ENCODE measurements around the gene GPC4. TPM values are rescaled to one million over a fixed set of nuclear protein-coding genes. Genes with fewer than 3 reads are reported as not detected.

The GPC4 gene
- total and polyA plus RNA-seq, 2 donors (not counting 3 experiments of a cell fraction or from before 2014, with no cell fraction given): 0.20 TPM; not detected in 1

DNA sequence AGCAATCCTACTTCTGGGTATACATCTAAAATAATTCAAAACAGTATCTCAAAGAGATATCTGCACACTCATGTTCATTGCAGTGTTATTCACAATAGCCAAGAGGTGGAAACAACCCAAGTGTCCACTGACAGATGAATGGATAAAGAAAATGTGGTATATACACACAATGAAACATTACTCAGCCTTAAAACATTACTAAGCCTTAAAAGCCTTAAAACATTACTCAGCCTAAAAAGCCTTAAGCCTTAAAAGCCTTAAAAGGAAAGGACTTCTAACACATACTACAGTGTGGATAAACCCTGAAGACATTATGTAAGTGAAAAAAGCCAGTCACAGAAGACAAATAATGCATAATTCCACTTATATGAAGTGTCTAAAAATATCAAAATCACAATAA is 156.8 kb downstream of the GPC4 start:
- no peak overlapping the region for H3K27ac ChIP-seq (ENCODE audit: insufficient read depth, low read depth, low read length)
- dilution Hi-C loops (cut with MboI; ENCODE audit: extremely low pct_ligation_motif_present, low sequenced_read_pairs) (no loop called here), intact Hi-C loops (cut with micrococcal nuclease) (no loop called here)
- H3K27me3 ChIP-seq (ENCODE audit: control insufficient read depth in 2 of 2, insufficient read depth in 2 of 2, low read length in 2 of 2): no peaks in the 10 kb centered on the region
- H3K4me3 ChIP-seq (replicated peaks in 1 of 3; ENCODE audit: insufficient read depth in 1 of 3, low read depth in 1 of 3, low read length in 3 of 3): no peak overlapping the region
- no peak overlapping the region for H3K9ac ChIP-seq (replicated peaks; ENCODE audit: extremely low read depth, insufficient read depth, low read length)
- no peak overlapping the region for H2AFZ ChIP-seq (ENCODE audit: low read depth, low read length)
- no peak overlapping the region for H3K4me2 ChIP-seq (ENCODE audit: insufficient read depth, low read length)
- BruUV-seq (replicated peaks): no TSS peak
- FAIRE-seq (no peak), DNase-seq (ENCODE audit: low read depth, low spot score) (no peak)
- TF ChIP-seq MYC (IDR thresholded peaks at IDR 0.05; ENCODE audit: low read depth, low read length) (no peak), MAX (IDR thresholded peaks at IDR 0.05; ENCODE audit: insufficient read depth, insufficient read length) (no peak), JUN (IDR thresholded peaks at IDR 0.05; ENCODE audit: borderline replicate concordance, insufficient read depth, insufficient read length, low read depth) (no peak), GATA2 (IDR thresholded peaks at IDR 0.05; ENCODE audit: insufficient read depth, insufficient read length, low read depth, low read length) (no peak), POLR2A (IDR thresholded peaks at IDR 0.05; ENCODE audit: low read depth, low read length) (no peak), EZH2 (IDR thresholded peaks at IDR 0.05; ENCODE audit: borderline replicate concordance, low read depth, low read length, severe bottlenecking) (no peak)
- H3K4me1 ChIP-seq (ENCODE audit: control insufficient read depth, extremely low read depth, insufficient read depth, low read length): no peaks in the 10 kb centered on the region
- no peaks in the 10 kb centered on the region for H3K79me2 ChIP-seq (ENCODE audit: control insufficient read depth, insufficient read depth, low read length)
- H3K9me1 ChIP-seq (replicated peaks; ENCODE audit: control insufficient read depth, extremely low read depth, insufficient read depth, low read length): no peaks in the 10 kb centered on the region
- H3K36me3 ChIP-seq (ENCODE audit: control insufficient read depth in 2 of 2, extremely low read depth in 1 of 2, insufficient read depth in 2 of 2, low read length in 2 of 2): no peaks in the 10 kb centered on the region
- H4K20me1 ChIP-seq (replicated peaks; ENCODE audit: control insufficient read depth, extremely low read depth, insufficient read depth, low read length): no peaks in the 10 kb centered on the region
- H3K9me3 ChIP-seq (replicated peaks; ENCODE audit: control insufficient read depth, insufficient read depth, low read length): no peaks in the 10 kb centered on the region
- CTCF ChIA-PET: interaction anchor here (0.6 kb wide), 1 partner anchor 22 kb away, joined by 7 read pairs; no protein-coding TSS in a partner anchor
- POLR2A ChIA-PET: no interaction called here

DNA sequence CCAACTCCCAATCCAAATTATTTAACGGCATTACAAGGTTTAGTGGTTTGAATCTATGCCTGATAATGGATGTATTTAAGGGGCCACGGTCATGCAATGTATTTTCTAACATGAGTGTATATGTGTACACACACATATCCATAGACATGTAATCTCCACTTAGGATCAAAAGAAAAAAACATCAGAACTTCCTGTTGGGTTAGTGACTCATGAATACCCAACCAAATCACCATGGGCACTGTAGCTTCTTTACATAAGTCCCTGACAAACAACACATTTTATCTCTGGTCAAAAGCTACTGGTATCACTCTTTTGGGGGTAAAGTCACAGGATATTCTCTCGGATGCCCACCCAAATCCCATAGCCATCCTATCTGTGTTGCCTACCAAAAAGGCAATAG is 160.6 kb downstream of the GPC4 start:
- POLR2A ChIA-PET: no interaction called here
- FAIRE-seq: no peak

More for the DNA sequence above, 160.6 kb downstream of the GPC4 start:
- BruUV-seq (replicated peaks): no TSS peak
- CTCF ChIA-PET: no interaction called here
- Histone ChIP-seq H4K20me1 (replicated peaks; ENCODE audit: control insufficient read depth, extremely low read depth, insufficient read depth, low read length) (no peaks in the 10 kb centered on the region), H2AFZ (ENCODE audit: low read depth, low read length) (no peak overlapping the region), H3K9ac (replicated peaks; ENCODE audit: extremely low read depth, insufficient read depth, low read length) (no peak overlapping the region), H3K9me1 (replicated peaks; ENCODE audit: control insufficient read depth, extremely low read depth, insufficient read depth, low read length) (no peaks in the 10 kb centered on the region), H3K4me3 (replicated peaks in 1 of 3; ENCODE audit: insufficient read depth in 1 of 3, low read depth in 1 of 3, low read length in 3 of 3) (no peak overlapping the region), H3K27me3 (ENCODE audit: control insufficient read depth in 2 of 2, insufficient read depth in 2 of 2, low read length in 2 of 2) (no peaks in the 10 kb centered on the region), H3K36me3 (ENCODE audit: control insufficient read depth in 2 of 2, extremely low read depth in 1 of 2, insufficient read depth in 2 of 2, low read length in 2 of 2) (no peaks in the 10 kb centered on the region), H3K27ac (ENCODE audit: insufficient read depth, low read depth, low read length) (no peak overlapping the region), H3K9me3 (replicated peaks; ENCODE audit: control insufficient read depth, insufficient read depth, low read length) (no peaks in the 10 kb centered on the region), H3K4me2 (ENCODE audit: insufficient read depth, low read length) (no peak overlapping the region), H3K79me2 (ENCODE audit: control insufficient read depth, insufficient read depth, low read length) (no peaks in the 10 kb centered on the region), H3K4me1 (ENCODE audit: control insufficient read depth, extremely low read depth, insufficient read depth, low read length) (no peaks in the 10 kb centered on the region)
- intact Hi-C loops (cut with micrococcal nuclease): no loop called here
- dilution Hi-C loops (cut with MboI; ENCODE audit: extremely low pct_ligation_motif_present, low sequenced_read_pairs): no loop called here
- DNase-seq (ENCODE audit: low read depth, low spot score): no peak
- TF ChIP-seq, protein P1, sequence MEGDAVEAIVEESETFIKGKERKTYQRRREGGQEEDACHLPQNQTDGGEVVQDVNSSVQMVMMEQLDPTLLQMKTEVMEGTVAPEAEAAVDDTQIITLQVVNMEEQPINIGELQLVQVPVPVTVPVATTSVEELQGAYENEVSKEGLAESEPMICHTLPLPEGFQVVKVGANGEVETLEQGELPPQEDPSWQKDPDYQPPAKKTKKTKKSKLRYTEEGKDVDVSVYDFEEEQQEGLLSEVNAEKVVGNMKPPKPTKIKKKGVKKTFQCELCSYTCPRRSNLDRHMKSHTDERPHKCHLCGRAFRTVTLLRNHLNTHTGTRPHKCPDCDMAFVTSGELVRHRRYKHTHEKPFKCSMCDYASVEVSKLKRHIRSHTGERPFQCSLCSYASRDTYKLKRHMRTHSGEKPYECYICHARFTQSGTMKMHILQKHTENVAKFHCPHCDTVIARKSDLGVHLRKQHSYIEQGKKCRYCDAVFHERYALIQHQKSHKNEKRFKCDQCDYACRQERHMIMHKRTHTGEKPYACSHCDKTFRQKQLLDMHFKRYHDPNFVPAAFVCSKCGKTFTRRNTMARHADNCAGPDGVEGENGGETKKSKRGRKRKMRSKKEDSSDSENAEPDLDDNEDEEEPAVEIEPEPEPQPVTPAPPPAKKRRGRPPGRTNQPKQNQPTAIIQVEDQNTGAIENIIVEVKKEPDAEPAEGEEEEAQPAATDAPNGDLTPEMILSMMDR (IDR thresholded peaks at IDR 0.05; ENCODE audit: extremely low read depth in 1 of 2, insufficient read depth in 1 of 2, low read depth in 1 of 2, low read length in 2 of 2): no peak
- TF ChIP-seq MYC (IDR thresholded peaks at IDR 0.05; ENCODE audit: low read depth, low read length) (no peak), POLR2A (IDR thresholded peaks at IDR 0.05; ENCODE audit: low read depth, low read length) (no peak), EZH2 (IDR thresholded peaks at IDR 0.05; ENCODE audit: borderline replicate concordance, low read depth, low read length, severe bottlenecking) (no peak), FOS (IDR thresholded peaks at IDR 0.05; ENCODE audit: borderline replicate concordance, insufficient read depth, low read length) (no peak), GATA2 (IDR thresholded peaks at IDR 0.05; ENCODE audit: insufficient read depth, insufficient read length, low read depth, low read length) (no peak), JUN (IDR thresholded peaks at IDR 0.05; ENCODE audit: borderline replicate concordance, insufficient read depth, insufficient read length, low read depth) (no peak), POLR2AphosphoS5 (IDR thresholded peaks at IDR 0.05; ENCODE audit: insufficient read depth, low read depth, low read length) (no peak), MAX (IDR thresholded peaks at IDR 0.05; ENCODE audit: insufficient read depth, insufficient read length) (no peak)

Measured in endothelial cell of umbilical vein (primary cell).